Loucy (cell line): ENCODE data around the gene KRTAP19-7.

Experiments used
- H2AFZ ChIP-seq: fragments of 200-600 bp; sonication (generic); 2 replicates; pipeline ENCODE4 v1.6.0; 2016; ENCODE audit warnings: antibody characterized with exemption, mild to moderate bottlenecking, low read length, moderate library complexity
- H3F3A ChIP-seq: fragments of 200-600 bp; 2 replicates; pipeline ENCODE4 v1.6.0; 2016; ENCODE audit warnings: antibody characterized with exemption, low read depth, mild to moderate bottlenecking
- H3K27me3 ChIP-seq: fragments of 200-600 bp; sonication (generic); 2 replicates; pipeline ENCODE4 v1.6.1; 2014; ENCODE audit warnings: low read length, mild to moderate bottlenecking; ENCODE audit not compliant: insufficient read depth, poor library complexity, severe bottlenecking
- H3K36me3 ChIP-seq: fragments of 200-600 bp; sonication (generic); 2 replicates; pipeline ENCODE4 v1.6.1; 2016; ENCODE audit warnings: low read length; ENCODE audit not compliant: insufficient read depth
- H3K4me1 ChIP-seq: fragments of 200-600 bp; sonication (generic); 2 replicates; pipeline ENCODE4 v1.5.1; 2014; ENCODE audit warnings: low read length, mild to moderate bottlenecking; ENCODE audit not compliant: insufficient read depth, poor library complexity, severe bottlenecking
- H3K4me2 ChIP-seq: fragments of 200-600 bp; sonication (generic); 2 replicates; pipeline ENCODE4 v1.6.0; 2014; ENCODE audit warnings: antibody characterized with exemption, low read length, low read depth, mild to moderate bottlenecking; ENCODE audit not compliant: poor library complexity, severe bottlenecking
- H3K4me3 ChIP-seq: fragments of 200-600 bp; sonication (generic); 2 replicates; pipeline ENCODE4 v1.5.1; 2014; ENCODE audit warnings: low read length, mild to moderate bottlenecking, mixed read lengths; ENCODE audit not compliant: poor library complexity, severe bottlenecking
- H3K79me2 ChIP-seq: fragments of 200-600 bp; sonication (generic); 2 replicates; pipeline ENCODE4 v1.6.1; 2014; ENCODE audit warnings: low read length; ENCODE audit not compliant: insufficient read depth
- H3K9ac ChIP-seq: fragments of 200-600 bp; sonication (generic); 2 replicates; pipeline ENCODE4 v1.6.0; 2014; ENCODE audit warnings: mild to moderate bottlenecking, low read depth, low read length, moderate library complexity; ENCODE audit not compliant: poor library complexity, severe bottlenecking
- H3K9me2 ChIP-seq: fragments of 200-600 bp; sonication (generic); replicated peaks from 2 replicates; pipeline ENCODE4 v1.6.1; 2016; ENCODE audit warnings: low read depth, low read length, mixed read lengths
- H3K9me3 ChIP-seq: fragments of 200-600 bp; sonication (generic); 2 replicates; pipeline ENCODE4 v1.6.1; 2014; ENCODE audit warnings: mild to moderate bottlenecking, antibody characterized with exemption, low read length, low read depth; ENCODE audit not compliant: insufficient read depth
- H4K20me1 ChIP-seq: fragments of 200-600 bp; sonication (generic); 2 replicates; pipeline ENCODE4 v1.6.0; 2014; ENCODE audit warnings: antibody characterized with exemption, low read length, mild to moderate bottlenecking; ENCODE audit not compliant: insufficient read depth, poor library complexity, severe bottlenecking
- CTCF ChIP-seq: fragments of 200-600 bp; sonication (generic); conservative IDR thresholded peaks from 2 replicates; pipeline ENCODE4 v1.5.1; 2014; ENCODE audit warnings: mild to moderate bottlenecking, antibody characterized with exemption, low read length
- EZH2phosphoT487 ChIP-seq: fragments of 200-600 bp; IDR thresholded peaks from 2 replicates; pipeline ENCODE4 v1.6.1; 2018; ENCODE audit warnings: antibody characterized with exemption, mild to moderate bottlenecking, moderate library complexity, borderline replicate concordance

Gene KRTAP19-7

GRCh38 chr21:30580132-30580531, 19.0 kb upstream of the KRTAP19-7 start:
- Histone ChIP-seq H3K9me3 (no peaks in the 10 kb centered on the region), H3F3A (no peaks in the 10 kb centered on the region), H3K4me3 (no peak overlapping the region), H3K9me2 (no peaks in the 10 kb centered on the region), H3K79me2 (no peaks in the 10 kb centered on the region), H2AFZ (no peak overlapping the region), H3K36me3 (no peaks in the 10 kb centered on the region), H3K9ac (no peak overlapping the region), H4K20me1 (no peaks in the 10 kb centered on the region), H3K4me1 (no peaks in the 10 kb centered on the region), H3K4me2 (no peak overlapping the region), H3K27me3 (no peaks in the 10 kb centered on the region)
- TF ChIP-seq CTCF (no peak), EZH2phosphoT487 (no peak)

GRCh38 chr21:30579346-30579745, 18.2 kb upstream of the KRTAP19-7 start:
- TF ChIP-seq EZH2phosphoT487 (no peak), CTCF (no peak)
- no peak overlapping the region for H3K4me2 ChIP-seq
- H3K36me3 ChIP-seq, result no peaks in the 10 kb centered on the region
- H3K9me3 ChIP-seq, result no peaks in the 10 kb centered on the region
- H4K20me1 ChIP-seq, result no peaks in the 10 kb centered on the region
- no peaks in the 10 kb centered on the region for H3F3A ChIP-seq
- no peak overlapping the region for H3K4me3 ChIP-seq
- no peaks in the 10 kb centered on the region for H3K79me2 ChIP-seq
- H3K9me2 ChIP-seq, result no peaks in the 10 kb centered on the region
- no peak overlapping the region for H3K9ac ChIP-seq
- no peak overlapping the region for H2AFZ ChIP-seq
- H3K4me1 ChIP-seq, result no peaks in the 10 kb centered on the region
- H3K27me3 ChIP-seq, result no peaks in the 10 kb centered on the region

GRCh38 chr21:30577766-30578165, 16.7 kb upstream of the KRTAP19-7 start:
- H3K27me3 ChIP-seq, result no peaks in the 10 kb centered on the region

More at GRCh38 chr21:30577766-30578165, 16.7 kb upstream of the KRTAP19-7 start:
- H3F3A ChIP-seq, result no peaks in the 10 kb centered on the region
- no peak for TF ChIP-seq EZH2phosphoT487
- TF ChIP-seq CTCF, result no peak
- H3K4me1 ChIP-seq, result no peaks in the 10 kb centered on the region
- no peak overlapping the region for H3K4me2 ChIP-seq
- no peak overlapping the region for H3K4me3 ChIP-seq
- H3K9ac ChIP-seq, result no peak overlapping the region
- H4K20me1 ChIP-seq, result no peaks in the 10 kb centered on the region
- no peaks in the 10 kb centered on the region for H3K36me3 ChIP-seq
- H3K9me2 ChIP-seq, result no peaks in the 10 kb centered on the region
- no peak overlapping the region for H2AFZ ChIP-seq
- no peaks in the 10 kb centered on the region for H3K79me2 ChIP-seq
- H3K9me3 ChIP-seq, result no peaks in the 10 kb centered on the region
